ENCODE results near the gene EDARADD. TPM values are rescaled to one million over a fixed set of nuclear protein-coding genes. Genes with fewer than 3 reads are reported as not detected.
"Not testable (repeated sequence)": the region's sequence is repeated elsewhere in the genome, so short reads cannot be mapped to it uniquely, and the experiment has no call there.

The EDARADD gene
- total RNA-seq, 2 donors from 2014 or later = 2.8 TPM; not detected in 1

DNA sequence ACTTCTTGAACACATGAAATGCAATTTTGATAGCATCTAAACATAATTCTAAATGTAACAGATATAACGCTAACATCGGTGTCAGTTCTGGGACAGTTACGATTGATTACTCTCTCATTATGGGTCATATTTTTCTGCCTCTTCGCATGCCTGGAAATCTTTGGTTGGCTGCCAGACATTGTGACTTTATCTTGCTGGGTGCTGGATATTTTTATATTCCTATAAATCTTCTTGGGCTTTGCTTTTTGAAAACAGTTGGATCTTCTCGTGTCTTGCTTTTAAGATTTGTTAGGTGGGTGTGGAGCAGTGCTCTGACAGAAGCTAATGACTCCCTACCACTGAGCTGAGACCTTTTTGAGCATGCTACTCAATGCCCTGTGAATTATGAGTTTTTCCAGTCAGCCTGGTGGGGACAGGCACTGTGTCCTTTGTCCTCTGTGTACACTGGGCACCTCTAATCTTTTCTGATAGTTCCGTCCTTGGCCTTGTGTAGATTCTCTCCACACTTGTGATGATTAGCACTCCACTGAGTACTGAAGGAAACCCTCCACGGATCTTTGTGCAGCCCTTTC is 28.0 kb upstream of the EDARADD start:
- Histone ChIP-seq H3K4me1 (ENCODE audit: control insufficient read depth in 1 of 2, low read depth in 2 of 2) (no peaks in the 10 kb centered on the region), H3K9me3 (no peaks in the 10 kb centered on the region), H3K4me3 (no peak overlapping the region), H3K36me3 (no peaks in the 10 kb centered on the region), H3K27me3 (replicated peaks; ENCODE audit: insufficient read depth) (no peaks in the 10 kb centered on the region), H3K27ac (no peak overlapping the region)
- ATAC-seq (ENCODE audit: insufficient number of reproducible peaks, low FRiP score, low read depth) (no peak), DNase-seq (ENCODE audit: low spot score) (no peak)
- TF ChIP-seq, protein P1, sequence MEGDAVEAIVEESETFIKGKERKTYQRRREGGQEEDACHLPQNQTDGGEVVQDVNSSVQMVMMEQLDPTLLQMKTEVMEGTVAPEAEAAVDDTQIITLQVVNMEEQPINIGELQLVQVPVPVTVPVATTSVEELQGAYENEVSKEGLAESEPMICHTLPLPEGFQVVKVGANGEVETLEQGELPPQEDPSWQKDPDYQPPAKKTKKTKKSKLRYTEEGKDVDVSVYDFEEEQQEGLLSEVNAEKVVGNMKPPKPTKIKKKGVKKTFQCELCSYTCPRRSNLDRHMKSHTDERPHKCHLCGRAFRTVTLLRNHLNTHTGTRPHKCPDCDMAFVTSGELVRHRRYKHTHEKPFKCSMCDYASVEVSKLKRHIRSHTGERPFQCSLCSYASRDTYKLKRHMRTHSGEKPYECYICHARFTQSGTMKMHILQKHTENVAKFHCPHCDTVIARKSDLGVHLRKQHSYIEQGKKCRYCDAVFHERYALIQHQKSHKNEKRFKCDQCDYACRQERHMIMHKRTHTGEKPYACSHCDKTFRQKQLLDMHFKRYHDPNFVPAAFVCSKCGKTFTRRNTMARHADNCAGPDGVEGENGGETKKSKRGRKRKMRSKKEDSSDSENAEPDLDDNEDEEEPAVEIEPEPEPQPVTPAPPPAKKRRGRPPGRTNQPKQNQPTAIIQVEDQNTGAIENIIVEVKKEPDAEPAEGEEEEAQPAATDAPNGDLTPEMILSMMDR (IDR thresholded peaks at IDR 0.05) = no peak

GRCh38 chr1:236366681-236367080 is 27.4 kb upstream of the EDARADD start:
- H3K9me3 ChIP-seq; H3K27me3 ChIP-seq (replicated peaks; ENCODE audit: insufficient read depth); H3K4me1 ChIP-seq (ENCODE audit: control insufficient read depth in 1 of 2, low read depth in 2 of 2); ATAC-seq (ENCODE audit: insufficient number of reproducible peaks, low FRiP score, low read depth); DNase-seq (ENCODE audit: low spot score); H3K4me3 ChIP-seq; H3K36me3 ChIP-seq; H3K27ac ChIP-seq: not testable (repeated sequence)

GRCh38 chr1:236370420-236370819 is 23.7 kb upstream of the EDARADD start:
- ATAC-seq (ENCODE audit: insufficient number of reproducible peaks, low FRiP score, low read depth) = no peak
- no peaks in the 10 kb centered on the region for H3K9me3 ChIP-seq
- H3K27me3 ChIP-seq (replicated peaks; ENCODE audit: insufficient read depth) = no peaks in the 10 kb centered on the region
- H3K27ac ChIP-seq = no peak overlapping the region
- DNase-seq (ENCODE audit: low spot score) = no peak
- H3K36me3 ChIP-seq = no peaks in the 10 kb centered on the region
- no peaks in the 10 kb centered on the region for H3K4me1 ChIP-seq (ENCODE audit: control insufficient read depth in 1 of 2, low read depth in 2 of 2)
- TF ChIP-seq, protein P1 (IDR thresholded peaks at IDR 0.05) = no peak
- H3K4me3 ChIP-seq = no peak overlapping the region

DNA sequence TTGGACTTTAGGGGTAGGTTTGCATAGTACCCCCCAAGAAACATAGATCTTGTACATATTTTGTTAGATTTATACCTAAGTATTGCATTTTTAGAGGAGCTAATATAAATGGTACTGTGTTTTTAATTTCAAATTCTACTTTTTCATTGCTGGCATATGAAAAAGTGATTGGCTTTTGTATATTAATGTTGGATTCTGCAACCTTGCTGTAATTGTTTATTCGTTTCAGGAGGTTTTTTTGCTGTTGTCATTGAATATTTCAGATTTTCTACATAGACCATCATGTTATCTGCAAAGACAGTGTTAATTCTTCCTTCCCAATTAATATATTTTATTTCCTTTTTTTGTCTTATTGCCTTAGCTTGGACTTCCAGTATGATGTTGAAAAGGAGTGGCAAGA is 23.0 kb upstream of the EDARADD start:
- Histone ChIP-seq H3K36me3 (no peaks in the 10 kb centered on the region), H3K4me3 (no peak overlapping the region), H3K9me3 (no peaks in the 10 kb centered on the region), H3K27me3 (replicated peaks; ENCODE audit: insufficient read depth) (no peaks in the 10 kb centered on the region), H3K27ac (no peak overlapping the region), H3K4me1 (ENCODE audit: control insufficient read depth in 1 of 2, low read depth in 2 of 2) (no peaks in the 10 kb centered on the region)
- ATAC-seq (ENCODE audit: insufficient number of reproducible peaks, low FRiP score, low read depth) (no peak), DNase-seq (ENCODE audit: low spot score) (no peak)
- TF ChIP-seq, protein P1 (IDR thresholded peaks at IDR 0.05) = no peak

- Histone ChIP-seq H3K27me3 (replicated peaks; ENCODE audit: insufficient read depth) (no peaks in the 10 kb centered on the region), H3K9me3 (no peaks in the 10 kb centered on the region), H3K4me1 (ENCODE audit: control insufficient read depth in 1 of 2, low read depth in 2 of 2) (no peaks in the 10 kb centered on the region), H3K4me3 (no peak overlapping the region), H3K36me3 (no peaks in the 10 kb centered on the region), H3K27ac (no peak overlapping the region)
- ATAC-seq (ENCODE audit: insufficient number of reproducible peaks, low FRiP score, low read depth) (no peak), DNase-seq (ENCODE audit: low spot score) (no peak)
- TF ChIP-seq, protein P1 (IDR thresholded peaks at IDR 0.05) = no peak
Measured at GRCh38 chr1:236377832-236378535, 16.1 kb upstream of the EDARADD start.
